Endothelial cell of umbilical vein (primary cell): Measurements from ENCODE around the gene OTOP2. TPM values are rescaled to one million over a fixed set of nuclear protein-coding genes. Genes with fewer than 3 reads are reported as not detected.

ENCODE experiments used
- BruUV-seq: library from RNA; stranded (reverse); fragments of 400-500 nt; replicated peaks from 2 replicates; lab custom pipeline; 2021; lab: Mats Ljungman, UMichigan
- CTCF ChIA-PET: fragments of 300-600, 350-600 bp; sonication (Branson Sonifier 250); formaldehyde crosslinking; loops from one replicate; lab custom pipeline; 2021; ENCODE audit warnings: antibody characterized with exemption, inconsistent platforms; lab: Charles Lee
- POLR2A ChIA-PET: fragments of 300-600, 350-600 bp; sonication (Branson Sonifier 250); formaldehyde crosslinking; loops from one replicate; lab custom pipeline; 2021; ENCODE audit warnings: antibody characterized with exemption, inconsistent platforms; lab: Charles Lee
- DNase-seq: peaks from one replicate; pipeline ENCODE4 v3.0.0-alpha.2; 2011; ENCODE audit warnings: low read depth, low spot score
- FAIRE-seq: peaks from 2 replicates; lab custom pipeline; 2011; peaks lifted over from hg19 to GRCh38; lab: Jason Lieb, UNC
- H2AFZ ChIP-seq: 2 replicates; pipeline ENCODE4 v1.6.0; 2012; ENCODE audit warnings: low read depth, low read length, control low read depth, inconsistent platforms
- H3K27ac ChIP-seq: 2 replicates; pipeline ENCODE4 v1.5.1; 2011; ENCODE audit warnings: low read depth, mild to moderate bottlenecking, control low read depth, low read length, moderate library complexity; ENCODE audit not compliant: insufficient read depth
- H3K27me3 ChIP-seq, 2 experiments: 2 replicates each; pipeline versions ENCODE4 v1.6.0 to v1.6.1; 2011; ENCODE audit warnings: low read length in 2 of 2, mixed read lengths in 1 of 2; ENCODE audit not compliant: control insufficient read depth in 2 of 2, insufficient read depth in 2 of 2
- H3K36me3 ChIP-seq, 2 experiments: 2 replicates in 1 of 2; 3 replicates in 1 of 2; pipeline ENCODE4 v1.5.1; 2011; ENCODE audit warnings: low read length in 2 of 2, mild to moderate bottlenecking in 1 of 2, moderate library complexity in 1 of 2; ENCODE audit not compliant: control insufficient read depth in 2 of 2, insufficient read depth in 2 of 2; ENCODE audit errors: extremely low read depth in 1 of 2
- H3K4me1 ChIP-seq: 3 replicates; pipeline ENCODE4 v1.5.1; 2011; ENCODE audit warnings: mild to moderate bottlenecking, low read length; ENCODE audit not compliant: control insufficient read depth, insufficient read depth; ENCODE audit errors: extremely low read depth
- H3K4me2 ChIP-seq: 2 replicates; pipeline ENCODE4 v1.6.1; 2011; ENCODE audit warnings: low read length, control low read depth, mixed read lengths; ENCODE audit not compliant: insufficient read depth
- H3K4me3 ChIP-seq, 3 experiments: fragments of 200-600 bp in 1 of 3; sonication (generic), shearing (Covaris generic) in 1 of 3; replicated peaks in 1 of 3; 2 replicates each; pipeline ENCODE4 v1.5.1; 2011 to 2016; ENCODE audit warnings: control low read depth in 3 of 3, low read length in 3 of 3, mild to moderate bottlenecking in 2 of 3, inconsistent platforms in 1 of 3, low read depth in 1 of 3, moderate library complexity in 1 of 3; ENCODE audit not compliant: insufficient read depth in 1 of 3
- H3K79me2 ChIP-seq: 2 replicates; pipeline ENCODE4 v1.6.0; 2012; ENCODE audit warnings: low read length, inconsistent platforms; ENCODE audit not compliant: control insufficient read depth, insufficient read depth
- H3K9ac ChIP-seq: replicated peaks from 2 replicates; pipeline ENCODE3; 2011; ENCODE audit warnings: low read length, control low read depth; ENCODE audit not compliant: insufficient read depth; ENCODE audit errors: extremely low read depth
- H3K9me1 ChIP-seq: replicated peaks from 3 replicates; pipeline ENCODE4 v1.6.0; 2011; ENCODE audit warnings: mild to moderate bottlenecking, low read length; ENCODE audit not compliant: control insufficient read depth, insufficient read depth; ENCODE audit errors: extremely low read depth
- H3K9me3 ChIP-seq: replicated peaks from 2 replicates; pipeline ENCODE4 v1.5.1; 2012; ENCODE audit warnings: low read length, inconsistent platforms; ENCODE audit not compliant: control insufficient read depth, insufficient read depth
- H4K20me1 ChIP-seq: replicated peaks from 2 replicates; pipeline ENCODE3; 2011; ENCODE audit warnings: mild to moderate bottlenecking, low read length; ENCODE audit not compliant: control insufficient read depth, insufficient read depth; ENCODE audit errors: extremely low read depth
- CTCF ChIP-seq, 2 donors: IDR thresholded peaks; 1 replicate in 1 of 2; 2 replicates in 1 of 2; pipeline ENCODE4 v1.5.1; 2011; ENCODE audit warnings: low read length in 2 of 2, mild to moderate bottlenecking in 2 of 2, moderate library complexity in 2 of 2, control low read depth in 1 of 2, inconsistent platforms in 1 of 2, low read depth in 1 of 2; ENCODE audit not compliant: insufficient read depth in 1 of 2; ENCODE audit errors: extremely low read depth in 1 of 2
- EZH2 ChIP-seq: IDR thresholded peaks from 2 replicates; pipeline ENCODE4 v1.6.1; 2012; ENCODE audit warnings: borderline replicate concordance, low read depth, mild to moderate bottlenecking, moderate library complexity, low read length, inconsistent platforms; ENCODE audit not compliant: severe bottlenecking
- FOS ChIP-seq: IDR thresholded peaks from 2 replicates; pipeline ENCODE4 v1.6.1; 2011; ENCODE audit warnings: mild to moderate bottlenecking, low read length, moderate library complexity, borderline replicate concordance; ENCODE audit not compliant: insufficient read depth
- GATA2 ChIP-seq: IDR thresholded peaks from 2 replicates; pipeline ENCODE4 v1.7.0; 2011; ENCODE audit warnings: low read depth, mild to moderate bottlenecking, moderate library complexity, mixed read lengths, low read length; ENCODE audit not compliant: insufficient read length, insufficient read depth
- JUN ChIP-seq: IDR thresholded peaks from 2 replicates; pipeline ENCODE4 v1.6.1; 2011; ENCODE audit warnings: borderline replicate concordance, low read depth; ENCODE audit not compliant: insufficient read length, insufficient read depth
- MAX ChIP-seq: IDR thresholded peaks from 2 replicates; pipeline ENCODE4 v1.6.1; 2011; ENCODE audit not compliant: insufficient read depth, insufficient read length
- MYC ChIP-seq: IDR thresholded peaks from one replicate; pipeline ENCODE4 v1.6.1; 2011; ENCODE audit warnings: mild to moderate bottlenecking, low read depth, low read length
- POLR2A ChIP-seq: IDR thresholded peaks from 2 replicates; pipeline ENCODE4 v1.6.1; 2012; ENCODE audit warnings: low read depth, mild to moderate bottlenecking, control low read depth, low read length
- POLR2AphosphoS5 ChIP-seq: IDR thresholded peaks from 2 replicates; pipeline ENCODE4 v1.6.1; 2012; ENCODE audit warnings: low read depth, mild to moderate bottlenecking, control low read depth, low read length, moderate library complexity; ENCODE audit not compliant: insufficient read depth
- dilution Hi-C: fragments of 300-500 bp; cut with MboI; formaldehyde crosslinking; loops from one replicate; pipeline ENCODE4 v1.15.0; 2019; ENCODE audit warnings: low sequenced_read_pairs; ENCODE audit not compliant: extremely low pct_ligation_motif_present
- intact Hi-C: fragments of 100-400 bp; cut with micrococcal nuclease; formaldehyde crosslinking; loops from one replicate; pipeline ENCODE4 v1.10.0; 2022
- polyA plus RNA-seq, 4 experiments: library from polyadenylated mRNA; depleted of rRNA in 3 of 4; stranded (reverse) in 3 of 4; unstranded in 1 of 4; fragments of >200 nt; gene quantifications; 2 replicates each; pipeline versions ENCODE4 v1.2.1 to v1.2.3, GENCODE V29; 2011 to 2012; ENCODE audit warnings: missing spikeins in 1 of 4
- total RNA-seq: library from RNA; stranded (reverse); gene quantifications from 2 replicates; pipeline ENCODE4 v1.2.3, GENCODE V29; 2021

Gene OTOP2
- total and polyA plus RNA-seq, 2 donors (not counting 3 experiments of a cell fraction or from before 2014, with no cell fraction given) = not detected

DNA sequence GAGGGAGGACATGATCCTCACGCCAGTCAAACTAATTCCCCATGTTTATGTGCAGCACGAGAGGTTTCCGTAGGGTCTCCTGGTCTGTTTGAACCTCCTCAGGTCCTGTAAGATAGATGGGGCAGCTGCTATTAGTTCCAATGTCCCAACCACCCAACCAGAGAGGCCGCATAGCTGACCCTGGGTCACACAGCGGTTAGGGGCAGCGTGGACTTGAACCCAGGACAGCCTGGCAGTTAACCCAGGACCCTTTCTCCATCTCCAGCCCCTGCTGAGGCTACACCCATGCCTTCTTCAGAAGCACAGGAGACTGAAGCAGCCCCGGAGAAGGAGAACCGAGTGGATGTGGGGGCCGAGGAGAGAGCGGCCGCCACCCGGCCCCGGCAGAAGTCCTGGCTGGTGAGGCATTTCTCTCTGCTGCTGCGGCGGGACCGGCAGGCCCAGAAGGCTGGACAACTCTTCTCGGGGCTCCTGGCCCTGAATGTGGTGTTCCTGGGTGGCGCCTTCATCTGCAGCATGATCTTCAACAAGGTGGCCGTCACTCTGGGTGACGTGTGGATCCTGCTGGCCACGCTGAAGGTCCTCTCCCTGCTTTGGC lies 17.2 kb downstream of the OTOP2 start:
- H3K79me2 ChIP-seq = no peaks in the 10 kb centered on the region
- dilution Hi-C loops (no loop called here), intact Hi-C loops (no loop called here)

More for the DNA sequence above, 17.2 kb downstream of the OTOP2 start:
- Histone ChIP-seq H3K4me1 (no peaks in the 10 kb centered on the region), H3K9me3 (no peaks in the 10 kb centered on the region), H3K9me1 (no peaks in the 10 kb centered on the region), H3K27me3 (peaks cover 15 to 23% of the 10 kb centered on the region in 2 experiments), H3K27ac (no peak overlapping the region), H4K20me1 (no peaks in the 10 kb centered on the region), H3K9ac (no peak overlapping the region), H3K4me2 (no peak overlapping the region), H3K36me3 (no peaks in the 10 kb centered on the region), H3K4me3 (no peak overlapping the region), H2AFZ (no peak overlapping the region)
- no TSS peak for BruUV-seq
- ChIA-PET POLR2A (no interaction called here), CTCF (no interaction called here)
- FAIRE-seq (no peak), DNase-seq (no peak)
- TF ChIP-seq FOS (no peak), CTCF (IDR thresholded peaks at IDR 0.05; ENCODE audit: extremely low read depth in 1 of 2, insufficient read depth in 1 of 2, low read depth in 1 of 2, low read length in 2 of 2) (no peak), GATA2 (no peak), POLR2AphosphoS5 (no peak), MYC (no peak), EZH2 (no peak), POLR2A (no peak), MAX (no peak), JUN (no peak)
